HepG2 (cell line): ENCODE data around the gene ZFP36. TPM values are rescaled to one million over a fixed set of nuclear protein-coding genes. Genes with fewer than 3 reads are reported as not detected.

Experiments used
- ARID4A ChIP-seq: sonication (generic); formaldehyde crosslinking; IDR thresholded peaks from 2 replicates; pipeline ENCODE4 v1.5.0; 2020; ENCODE audit warnings: mild to moderate bottlenecking, missing genetic modification reagents, borderline replicate concordance
- FOSL2 ChIP-seq: sonication (generic); formaldehyde crosslinking; IDR thresholded peaks from 2 replicates; pipeline ENCODE4 v1.4.0; 2020; ENCODE audit warnings: missing genetic modification reagents
- HMG20B ChIP-seq: conservative IDR thresholded peaks from 2 replicates; pipeline ENCODE4 v1.6.1; 2016; ENCODE audit warnings: missing genetic modification reagents, missing compliant biosample characterization
- RARA ChIP-seq: IDR thresholded peaks from 2 replicates; pipeline ENCODE4 v1.6.1; 2016; ENCODE audit warnings: missing genetic modification reagents, missing compliant biosample characterization
- RBM39 ChIP-seq: fragments of 200-400 bp; formaldehyde crosslinking; IDR thresholded peaks from one replicate; pipeline ENCODE4 v1.6.1; 2018; ENCODE audit warnings: antibody characterized with exemption, mild to moderate bottlenecking, low read depth, low read length; ENCODE audit not compliant: poor library complexity, severe bottlenecking
- ZFP91 ChIP-seq: sonication (generic); formaldehyde crosslinking; IDR thresholded peaks from 2 replicates; pipeline ENCODE4 v1.9.0; 2022; ENCODE audit warnings: missing genetic modification reagents, mild to moderate bottlenecking, borderline replicate concordance
- ZNF142 ChIP-seq: sonication (generic); formaldehyde crosslinking; IDR thresholded peaks from 2 replicates; pipeline ENCODE4 v1.4.0; 2020; ENCODE audit warnings: missing genetic modification reagents
- ZNF263 ChIP-seq: sonication (generic); formaldehyde crosslinking; IDR thresholded peaks from 2 replicates; pipeline ENCODE4 v1.4.0; 2020; ENCODE audit warnings: missing genetic modification reagents
- ZNF350 ChIP-seq: sonication (generic); formaldehyde crosslinking; IDR thresholded peaks from 2 replicates; pipeline ENCODE4 v1.4.0; 2020; ENCODE audit warnings: mild to moderate bottlenecking, low read depth, missing genetic modification reagents, borderline replicate concordance
- ZNF558 ChIP-seq: sonication (generic); formaldehyde crosslinking; IDR thresholded peaks from 2 replicates; pipeline ENCODE4 v1.9.0; 2022; ENCODE audit warnings: mild to moderate bottlenecking, missing genetic modification reagents, borderline replicate concordance
- ZNF761 ChIP-seq: sonication (generic); formaldehyde crosslinking; conservative IDR thresholded peaks from 2 replicates; pipeline ENCODE4 v1.4.0; 2020; ENCODE audit warnings: mild to moderate bottlenecking, missing genetic modification reagents
- polyA plus RNA-seq, 8 experiments: library from polyadenylated mRNA; depleted of rRNA in 3 of 8; stranded (reverse) in 7 of 8; unstranded in 1 of 8; fragments of >200 nt; fragmentation: Illumina TruSeq in 4 of 8; extraction: Trizol in 4 of 8; gene quantifications; 2 replicates each; pipeline versions ENCODE4 v1.2.1 to v1.2.3, GENCODE V29; 2011 to 2016; ENCODE audit warnings: low read depth in 4 of 8, missing spikeins in 1 of 8, mixed read lengths in 1 of 8; ENCODE audit not compliant: insufficient read depth in 1 of 8
- total RNA-seq, 5 experiments: library from RNA; depleted of rRNA; stranded (reverse); fragments of >200 nt; fragmentation: Illumina TruSeq; extraction: Trizol; gene quantifications; 2 replicates each; pipeline ENCODE4 v1.2.3, GENCODE V29; 2016; ENCODE audit warnings: low read depth in 1 of 5
- TF ChIP-seq, protein P1 (sequence below): conservative IDR thresholded peaks from 2 replicates; pipeline ENCODE4 v1.6.1; 2018; ENCODE audit warnings: missing genetic modification reagents
- TF ChIP-seq, protein P2 (sequence below): sonication (generic); formaldehyde crosslinking; IDR thresholded peaks from 2 replicates; pipeline ENCODE4 v1.5.0; 2020; ENCODE audit warnings: missing genetic modification reagents

Gene ZFP36
- total and polyA plus RNA-seq, 2 of the 13 experiments (the other 11 are each of a cell fraction or from before 2014, with no cell fraction given), result 1.4 to 1.7 TPM

- no peak for TF ChIP-seq ZNF142 (CRISPR knock-in tag)
- peak; percentile 44; the same call in 1 of the 2 replicates for TF ChIP-seq RARA (CRISPR knock-in tag)
- TF ChIP-seq ZNF761 (CRISPR knock-in tag), result no peak
- TF ChIP-seq ZNF558 (CRISPR knock-in tag), result no peak
- TF ChIP-seq, protein P1, sequence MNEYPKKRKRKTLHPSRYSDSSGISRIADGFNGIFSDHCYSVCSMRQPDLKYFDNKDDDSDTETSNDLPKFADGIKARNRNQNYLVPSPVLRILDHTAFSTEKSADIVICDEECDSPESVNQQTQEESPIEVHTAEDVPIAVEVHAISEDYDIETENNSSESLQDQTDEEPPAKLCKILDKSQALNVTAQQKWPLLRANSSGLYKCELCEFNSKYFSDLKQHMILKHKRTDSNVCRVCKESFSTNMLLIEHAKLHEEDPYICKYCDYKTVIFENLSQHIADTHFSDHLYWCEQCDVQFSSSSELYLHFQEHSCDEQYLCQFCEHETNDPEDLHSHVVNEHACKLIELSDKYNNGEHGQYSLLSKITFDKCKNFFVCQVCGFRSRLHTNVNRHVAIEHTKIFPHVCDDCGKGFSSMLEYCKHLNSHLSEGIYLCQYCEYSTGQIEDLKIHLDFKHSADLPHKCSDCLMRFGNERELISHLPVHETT (CRISPR knock-in tag), result 0 out of 2 replicates have a peak, but pooled peaks have one; percentile 36
- TF ChIP-seq ZFP91 (CRISPR knock-in tag), result peak; percentile 68; the same call in 1 of the 2 replicates
- TF ChIP-seq ZNF263 (CRISPR knock-in tag), result peak; percentile 91
- TF ChIP-seq ZNF350 (CRISPR knock-in tag), result peak; percentile 83
- no peak for TF ChIP-seq HMG20B
- TF ChIP-seq FOSL2 (CRISPR knock-in tag), result peak; percentile 17; the same call in 1 of the 2 replicates
- peak; percentile 66; the same call in 1 of the 2 replicates for TF ChIP-seq ARID4A (CRISPR knock-in tag)
- TF ChIP-seq RBM39, result peak; percentile 40
- TF ChIP-seq, protein P2, sequence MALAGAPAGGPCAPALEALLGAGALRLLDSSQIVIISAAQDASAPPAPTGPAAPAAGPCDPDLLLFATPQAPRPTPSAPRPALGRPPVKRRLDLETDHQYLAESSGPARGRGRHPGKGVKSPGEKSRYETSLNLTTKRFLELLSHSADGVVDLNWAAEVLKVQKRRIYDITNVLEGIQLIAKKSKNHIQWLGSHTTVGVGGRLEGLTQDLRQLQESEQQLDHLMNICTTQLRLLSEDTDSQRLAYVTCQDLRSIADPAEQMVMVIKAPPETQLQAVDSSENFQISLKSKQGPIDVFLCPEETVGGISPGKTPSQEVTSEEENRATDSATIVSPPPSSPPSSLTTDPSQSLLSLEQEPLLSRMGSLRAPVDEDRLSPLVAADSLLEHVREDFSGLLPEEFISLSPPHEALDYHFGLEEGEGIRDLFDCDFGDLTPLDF (CRISPR knock-in tag), result no peak
These were observed 21.9 kb downstream of the ZFP36 start (continued) for GRCh38 chr19:39428283-39429112.
